HL-60 (cell line): Measurements from ENCODE around the gene GRP.

Source experiments
- CTCF ChIP-seq: IDR thresholded peaks from one replicate; pipeline ENCODE4 v1.5.1; 2011; ENCODE audit warnings: low read length, control low read depth, inconsistent platforms; ENCODE audit not compliant: insufficient read depth
- POLR2AphosphoS5 ChIP-seq: IDR thresholded peaks from 2 replicates; pipeline ENCODE4 v1.6.1; 2012; ENCODE audit warnings: low read depth

- TF ChIP-seq POLR2AphosphoS5: no peak
- TF ChIP-seq CTCF: no peak
Measured at GRCh38 chr18:59239642-59240041, 19.7 kb downstream of the GRP start.
